Stimulated activated CD8-positive, alpha-beta memory T cell treated with anti-CD3 and anti-CD28 coated beads, Interleukin-12 subunit alpha, Interleukin-12 subunit beta, amount 100 ng/mL, for 1 hour (primary cell): Measurements from ENCODE around the gene GUSB.
A peak's percentile ranks its signal among the peaks of the same experiment; 100 is the strongest.
"Not testable (repeated sequence)": the region's sequence is repeated elsewhere in the genome, so short reads cannot be mapped to it uniquely, and the experiment has no call there.

Experiments
- DNase-seq: peaks from one replicate; pipeline ENCODE4 v3.0.0-alpha.2; 2020; ENCODE audit warnings: low read depth

GUSB gene

GRCh38 chr7:65981965-65982792, at the start of gene GUSB:
GUSB (minus strand) TSS chr7:65982213; CDS start chr7:65982183, 30 bp downstream.
- peak; percentile 84 for DNase-seq

- not testable (repeated sequence) for DNase-seq
Measured at GRCh38 chr7:66028342-66028741, 46.3 kb upstream of the GUSB start.

- no peak for DNase-seq
Measured at GRCh38 chr7:66016131-66016461, 34.1 kb upstream of the GUSB start.

GRCh38 chr7:66015440-66016130, 33.6 kb upstream of the GUSB start:
- no peak for DNase-seq

- DNase-seq = no peak
Measured at GRCh38 chr7:66013938-66014337, 31.9 kb upstream of the GUSB start.

- no peak for DNase-seq
Measured at GRCh38 chr7:66007232-66007631, 25.2 kb upstream of the GUSB start.

GRCh38 chr7:66005115-66005671, 23.2 kb upstream of the GUSB start:
- not testable (repeated sequence) for DNase-seq

- not testable (repeated sequence) for DNase-seq
Measured at GRCh38 chr7:66000823-66001417, 18.9 kb upstream of the GUSB start.

GRCh38 chr7:65994984-65995383, 13.0 kb upstream of the GUSB start:
- not testable (repeated sequence) for DNase-seq

GRCh38 chr7:65992526-65992925, 10.5 kb upstream of the GUSB start:
- no peak for DNase-seq

- not testable (repeated sequence) for DNase-seq
Measured at GRCh38 chr7:65991829-65992228, 9.8 kb upstream of the GUSB start.

- no peak for DNase-seq
Measured at GRCh38 chr7:65989694-65990080, 7.7 kb upstream of the GUSB start.

GRCh38 chr7:65988503-65988902, 6.5 kb upstream of the GUSB start:
- not testable (repeated sequence) for DNase-seq

- DNase-seq = no peak
Measured at GRCh38 chr7:65988084-65988483, 6.1 kb upstream of the GUSB start.

- no peak for DNase-seq
Measured at GRCh38 chr7:65983965-65984658, 2.1 kb upstream of the GUSB start.

GRCh38 chr7:65980478-65981250, 1.3 kb downstream of the GUSB start:
- peak; percentile 29 for DNase-seq

- no peak for DNase-seq
Measured at GRCh38 chr7:65979583-65980477, 2.2 kb downstream of the GUSB start.

- DNase-seq = no peak
Measured at GRCh38 chr7:65978891-65979582, 3.0 kb downstream of the GUSB start.

GRCh38 chr7:65976659-65977196, 5.3 kb downstream of the GUSB start:
- no peak for DNase-seq
